IPS-NIHi11 (cell line): ENCODE measurements around the gene FAS.
"Not testable (repeated sequence)": the region's sequence is repeated elsewhere in the genome, so short reads cannot be mapped to it uniquely, and the experiment has no call there.

Experiments used
- DNase-seq: peaks from one replicate; pipeline ENCODE4 v3.0.0; 2012; ENCODE audit warnings: mixed read lengths, low spot score

The FAS gene

DNA sequence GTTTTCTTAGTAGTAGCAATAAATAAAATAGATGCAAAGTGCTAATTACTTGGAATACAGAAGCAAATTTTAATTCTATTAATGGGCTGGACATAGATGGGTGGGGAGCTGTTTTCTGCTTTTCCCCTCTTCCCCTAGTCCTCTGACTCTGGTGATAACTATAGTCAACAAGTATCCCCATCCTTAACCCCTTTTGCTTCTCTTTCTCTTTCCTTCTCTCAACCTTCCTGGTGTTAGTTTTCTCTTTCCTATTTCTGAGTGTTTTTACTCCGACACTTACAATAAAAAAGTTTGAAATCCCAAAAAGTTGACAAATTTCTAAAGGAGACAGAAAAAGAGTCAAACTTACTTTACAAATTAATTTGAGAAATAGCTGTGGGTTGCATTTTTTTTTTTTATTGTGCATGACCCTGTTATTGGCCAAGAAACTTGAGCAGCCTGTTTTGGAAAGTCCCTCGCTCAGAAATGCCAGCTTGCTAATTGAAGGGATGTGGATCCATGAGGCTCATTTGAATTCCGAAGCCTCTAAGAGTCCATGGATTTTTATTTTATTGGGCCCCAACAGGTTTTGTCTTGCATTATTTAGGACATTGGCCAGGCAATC, 2.4 kb downstream of the FAS start:
- no peak for DNase-seq

DNA sequence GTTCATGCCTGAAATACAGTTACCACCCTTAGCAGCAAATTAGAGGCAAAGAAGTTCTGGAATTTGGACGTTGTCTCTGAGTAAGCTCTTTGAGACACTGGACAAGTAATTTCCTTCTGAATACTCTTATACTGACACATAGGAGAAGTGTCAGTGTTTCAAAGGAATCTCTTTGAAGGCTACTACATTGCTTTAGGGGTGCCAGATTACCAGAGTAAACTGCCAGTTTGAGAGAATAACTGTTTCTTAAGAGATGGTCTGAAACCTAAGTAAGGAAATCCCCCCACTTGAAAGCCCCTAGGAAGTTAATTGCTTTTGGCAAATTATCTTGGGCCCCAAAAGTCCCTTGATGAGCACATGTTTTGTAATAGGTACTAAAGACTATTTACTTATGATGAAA, 3.4 kb downstream of the FAS start:
- no peak for DNase-seq

DNA sequence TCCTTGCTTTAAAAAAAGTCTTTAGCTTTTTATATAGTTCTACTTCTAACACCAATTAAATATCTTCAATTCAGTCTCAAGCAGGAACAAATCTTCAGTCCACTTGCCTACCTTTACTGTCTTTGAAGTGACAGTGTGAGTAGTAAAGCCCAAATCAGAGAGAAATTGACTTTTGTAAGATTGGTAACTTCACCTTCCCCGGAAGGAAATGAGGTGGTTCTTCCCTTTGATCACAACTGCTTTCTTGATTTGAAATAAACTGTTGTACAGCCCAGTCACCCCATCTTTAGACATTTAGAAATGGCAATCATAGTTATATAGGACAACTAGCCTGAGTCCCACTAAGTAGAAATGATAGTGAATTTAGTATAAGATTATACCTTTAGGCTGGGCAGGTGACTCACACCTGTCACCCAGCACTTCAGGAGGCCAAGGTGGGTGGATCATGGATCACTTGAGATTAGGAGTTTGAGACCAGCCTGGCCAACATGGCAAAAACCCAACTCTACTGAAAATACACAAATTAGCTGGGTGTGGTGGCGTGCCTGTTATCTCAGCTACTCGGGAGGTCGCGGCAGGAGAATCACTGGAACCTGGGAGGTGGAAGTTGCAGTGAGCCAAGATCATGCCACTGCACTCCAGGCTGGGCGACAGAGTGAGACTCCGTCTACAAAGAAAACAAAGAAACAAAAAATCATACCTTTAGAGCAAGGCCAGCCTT, 4.7 kb downstream of the FAS start:
- DNase-seq = no peak

DNA sequence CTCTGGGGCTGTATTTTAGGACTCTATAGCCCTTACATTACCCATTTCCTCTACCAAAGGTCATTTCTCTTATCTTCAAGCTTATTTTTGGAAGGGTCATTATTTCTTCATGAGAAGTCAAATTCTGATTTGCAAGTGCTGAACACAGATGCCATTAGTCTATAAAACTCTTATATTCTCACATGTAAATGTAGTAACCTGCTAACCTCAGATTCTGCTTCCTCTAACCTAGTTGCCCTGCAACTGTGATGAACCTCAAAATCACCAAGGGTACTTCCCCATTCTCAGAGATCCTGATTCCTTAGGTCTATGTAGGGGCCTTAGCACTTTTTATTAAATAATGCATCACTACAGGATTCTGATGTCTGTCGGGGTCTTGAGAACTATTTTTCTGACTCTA, 6.3 kb downstream of the FAS start:
- no peak for DNase-seq

DNA sequence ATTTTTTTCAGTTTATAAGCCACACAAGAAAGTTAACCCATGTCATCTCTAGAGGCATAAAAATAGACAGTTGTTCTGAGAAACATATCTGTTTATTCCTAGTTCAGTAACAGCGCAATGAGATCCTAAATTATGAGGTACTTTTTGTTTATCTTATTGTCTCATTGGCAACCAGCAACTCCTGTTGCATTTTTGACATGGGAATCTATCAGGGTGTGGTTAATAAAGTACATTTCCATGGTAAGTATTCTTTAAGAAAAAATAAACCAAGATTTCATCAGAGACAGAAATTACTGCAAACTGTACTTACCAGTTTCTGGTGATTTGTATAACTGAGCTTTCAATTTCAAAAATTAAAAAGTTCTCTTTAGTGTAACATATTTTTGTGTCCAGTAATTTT, 9.0 kb downstream of the FAS start:
- no peak for DNase-seq

DNA sequence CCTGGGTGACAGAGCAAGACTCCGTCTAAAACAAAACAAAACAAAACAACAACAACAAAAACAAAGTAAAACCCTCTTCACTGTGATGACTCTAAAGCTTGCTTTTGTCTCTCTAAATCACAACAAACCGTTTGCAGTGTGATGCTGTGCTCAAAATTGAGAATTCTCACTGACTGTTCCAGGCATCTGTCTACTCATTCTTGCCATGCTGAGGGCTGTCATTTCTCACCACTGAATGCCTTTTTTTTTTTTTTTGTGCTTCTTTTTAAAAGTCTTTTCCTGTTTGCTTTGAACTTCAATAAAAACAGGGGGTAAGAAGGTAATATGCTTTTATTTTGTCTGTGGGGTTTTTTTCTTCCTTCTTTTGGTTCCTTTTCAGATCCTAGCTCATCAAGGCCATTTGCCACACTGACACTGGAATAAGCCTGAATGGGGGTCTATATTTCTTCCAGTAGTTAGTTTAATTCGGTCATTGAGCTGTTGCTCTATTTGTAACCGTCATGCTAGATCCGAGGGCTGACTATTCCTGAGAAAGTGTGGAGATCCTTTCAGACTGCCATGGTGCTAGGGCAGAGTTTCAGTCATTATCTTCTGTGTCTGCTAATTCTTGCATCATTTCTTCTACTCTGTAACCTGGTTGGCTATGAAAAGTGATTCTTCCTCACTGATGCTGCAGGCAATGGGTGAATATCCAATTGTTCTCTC, 10.6 kb downstream of the FAS start:
- DNase-seq = no peak

DNA sequence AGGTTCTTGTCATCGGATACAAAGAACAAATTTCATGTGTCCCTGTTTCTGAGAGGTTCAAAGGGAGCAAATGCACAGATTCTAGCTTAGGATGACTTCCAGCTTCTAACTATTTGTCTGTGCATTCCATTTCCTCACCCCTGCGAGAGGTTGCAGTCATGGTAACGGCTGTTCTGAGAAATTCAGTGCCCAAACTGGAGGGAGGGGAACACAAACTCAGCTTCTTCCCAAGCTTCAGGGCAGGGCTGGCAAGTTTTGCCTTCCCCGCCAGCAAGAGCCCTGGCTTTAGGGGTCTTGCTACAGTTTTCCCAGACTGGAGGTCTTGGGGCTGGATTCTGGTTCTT, 11.1 kb downstream of the FAS start:
- DNase-seq = no peak

DNA sequence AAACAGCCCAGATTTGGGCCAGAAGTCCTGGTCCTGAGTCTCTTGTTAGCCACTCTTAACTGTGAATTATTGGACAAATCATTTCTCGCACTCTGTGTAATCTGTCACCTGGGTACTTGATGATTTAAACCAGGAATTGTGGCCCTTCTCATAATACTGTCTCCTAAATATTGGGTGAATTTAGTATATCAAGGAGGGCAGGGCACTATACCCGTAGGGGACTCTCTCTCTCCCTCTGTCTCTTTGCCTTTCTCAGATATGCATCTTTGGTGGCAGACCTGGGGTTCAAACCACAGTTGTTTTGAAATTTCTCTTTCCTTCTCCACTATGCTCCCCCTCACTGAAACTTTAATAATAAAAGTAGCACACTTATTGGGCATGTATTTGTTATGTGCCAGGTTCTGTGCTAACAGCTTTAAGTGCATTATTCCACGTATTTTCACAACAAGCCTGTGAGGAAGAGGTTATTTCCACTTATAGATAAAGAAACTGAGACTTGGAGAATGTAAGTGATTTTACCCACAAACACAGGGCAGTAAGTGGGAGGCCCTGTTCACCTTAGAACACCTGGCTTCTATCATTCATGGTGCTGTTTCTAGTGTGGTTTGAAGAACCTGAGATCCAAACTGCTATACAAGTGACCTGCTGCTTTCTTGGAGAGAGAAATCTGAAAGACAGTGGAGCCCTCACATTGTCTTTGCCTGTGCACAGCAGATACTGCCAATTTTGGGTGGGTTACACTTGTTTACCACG, 11.8 kb downstream of the FAS start:
- DNase-seq = no peak

DNA sequence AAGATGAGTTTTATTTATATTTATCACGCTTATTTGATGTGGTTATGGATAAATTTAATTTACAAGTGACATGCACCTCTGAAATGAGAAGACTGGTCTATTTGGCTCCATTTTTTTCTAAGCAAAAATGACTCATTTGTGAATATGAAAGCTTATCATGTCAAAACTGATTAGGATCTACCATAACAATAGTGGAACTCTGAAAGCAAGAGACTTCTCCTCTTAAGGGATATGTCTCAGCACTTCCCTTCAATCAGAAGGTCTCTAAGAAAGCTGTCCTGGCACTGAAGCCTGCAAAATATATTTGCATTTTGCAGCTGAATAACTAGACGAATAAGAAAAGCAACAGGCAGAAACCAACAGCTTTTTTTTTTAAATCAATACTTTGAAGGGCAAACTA, 12.7 kb downstream of the FAS start:
- DNase-seq = no peak

DNA sequence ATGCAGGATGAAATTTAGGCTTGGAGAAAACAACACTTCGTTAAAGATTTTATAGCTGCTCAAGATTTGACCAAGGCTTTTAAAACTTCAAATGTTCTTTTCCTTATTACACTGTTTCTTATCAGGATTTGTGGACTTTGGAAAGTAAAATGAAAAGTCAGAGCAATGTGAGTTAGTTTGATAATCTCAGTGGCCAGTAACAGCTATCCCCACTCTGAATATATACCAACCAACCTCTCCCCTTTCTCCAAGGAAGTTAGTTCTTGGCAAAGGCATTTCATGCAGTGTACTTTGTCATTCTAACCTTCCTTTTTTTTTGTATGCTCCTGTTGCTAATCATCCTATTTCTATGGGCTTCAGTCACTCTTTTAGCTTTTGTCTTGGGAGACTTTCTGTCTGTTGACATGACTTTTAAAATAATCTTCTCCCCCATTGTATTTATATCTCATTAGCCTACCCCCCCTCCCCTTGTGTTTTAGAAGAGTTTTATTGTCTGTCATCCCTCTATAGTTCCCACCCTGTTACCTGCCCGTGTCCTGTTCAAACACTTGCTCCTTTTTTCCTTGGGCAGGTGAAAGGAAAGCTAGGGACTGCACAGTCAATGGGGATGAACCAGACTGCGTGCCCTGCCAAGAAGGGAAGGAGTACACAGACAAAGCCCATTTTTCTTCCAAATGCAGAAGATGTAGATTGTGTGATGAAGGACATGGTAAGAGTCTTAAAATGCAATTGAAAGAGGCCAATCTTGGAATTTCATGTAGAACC, 16.7 kb downstream of the FAS start:
- DNase-seq = no peak

DNA sequence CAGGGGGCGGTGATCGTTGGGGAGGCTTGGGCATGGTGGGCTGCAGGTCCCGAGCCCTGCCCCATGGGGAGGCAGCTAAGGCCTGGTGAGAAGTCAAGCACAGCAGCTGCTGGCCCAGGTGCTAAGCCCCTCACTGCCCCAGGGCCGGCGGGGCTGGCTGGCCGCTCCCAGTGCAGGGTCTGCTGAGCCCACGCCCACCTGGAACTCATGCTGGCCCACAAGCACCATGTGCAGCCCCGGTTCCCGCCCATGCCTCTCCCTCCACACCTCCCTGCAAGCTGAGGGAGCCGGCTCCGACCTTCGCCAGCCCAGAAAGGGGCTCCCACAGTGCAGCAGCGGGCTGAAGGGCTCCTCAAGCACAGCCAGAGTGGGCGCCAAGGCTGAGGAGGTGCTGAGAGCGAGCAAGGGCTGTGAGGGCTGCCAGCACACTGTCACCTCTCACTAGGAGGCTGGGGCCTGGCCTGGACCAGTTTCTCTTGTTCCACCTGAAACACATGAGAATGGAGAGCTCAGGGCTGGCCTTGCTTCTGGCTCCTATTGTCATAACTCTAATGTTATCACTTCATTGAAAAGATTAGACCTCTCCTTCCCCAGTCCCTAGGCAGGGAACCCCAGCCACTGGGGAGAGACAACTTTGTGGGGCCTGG, 28.2 kb downstream of the FAS start:
- not testable (repeated sequence) for DNase-seq

DNA sequence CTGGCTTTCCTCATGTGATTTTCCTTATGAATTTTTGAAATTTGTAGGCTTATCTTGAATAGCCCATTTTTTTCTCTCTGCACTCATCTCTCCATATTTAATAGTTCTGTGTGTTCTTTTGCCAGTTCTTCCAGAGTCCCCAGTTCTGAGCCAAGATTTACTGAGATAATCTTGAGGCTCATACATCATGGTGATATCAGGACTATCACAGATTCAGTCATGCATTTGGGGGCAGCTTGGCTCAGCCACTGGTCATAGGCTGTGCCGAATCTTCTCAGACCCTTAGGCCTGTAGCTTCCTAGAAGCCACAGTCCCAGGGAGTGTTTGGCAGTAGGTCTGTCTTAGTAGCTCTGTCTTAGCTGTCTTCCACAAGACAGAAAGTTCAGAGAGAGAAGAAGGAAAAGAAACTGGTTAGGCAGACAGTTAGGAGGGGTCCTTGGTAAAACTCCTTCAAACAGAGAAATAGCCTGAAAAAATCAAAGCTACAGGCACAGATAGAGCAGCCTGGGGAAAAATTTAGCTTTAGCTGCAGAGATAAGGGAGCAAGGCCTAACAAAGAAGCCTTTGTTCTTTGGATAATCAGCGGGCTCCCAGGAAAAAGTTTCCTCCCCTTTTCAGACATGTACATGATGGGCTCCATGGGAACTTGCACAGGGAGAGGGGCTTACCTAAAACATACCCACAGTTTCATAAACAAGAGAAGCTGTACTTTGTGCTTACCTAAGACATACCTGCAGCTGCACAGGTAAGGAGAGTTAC, 29.1 kb downstream of the FAS start:
- no peak for DNase-seq

DNA sequence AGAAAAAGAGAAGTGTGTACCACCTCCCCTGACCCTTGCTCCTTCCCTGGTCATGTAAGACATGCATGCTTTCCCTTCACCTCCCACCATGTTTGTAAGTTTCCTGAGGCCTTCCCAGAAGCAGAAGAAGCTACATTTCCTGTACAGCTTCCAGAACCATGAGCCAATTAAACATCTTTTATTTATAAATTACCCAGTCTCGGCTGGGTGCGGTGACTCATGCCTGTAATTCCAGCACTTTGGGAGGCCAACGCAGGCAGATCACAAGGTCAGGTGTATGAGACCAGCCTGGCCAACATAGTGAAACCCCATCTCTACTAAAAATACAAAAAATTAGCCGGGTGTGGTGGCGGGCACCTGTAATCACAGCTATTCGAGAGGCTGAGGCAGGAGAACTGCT, 30.9 kb downstream of the FAS start:
- DNase-seq = not testable (repeated sequence)

DNA sequence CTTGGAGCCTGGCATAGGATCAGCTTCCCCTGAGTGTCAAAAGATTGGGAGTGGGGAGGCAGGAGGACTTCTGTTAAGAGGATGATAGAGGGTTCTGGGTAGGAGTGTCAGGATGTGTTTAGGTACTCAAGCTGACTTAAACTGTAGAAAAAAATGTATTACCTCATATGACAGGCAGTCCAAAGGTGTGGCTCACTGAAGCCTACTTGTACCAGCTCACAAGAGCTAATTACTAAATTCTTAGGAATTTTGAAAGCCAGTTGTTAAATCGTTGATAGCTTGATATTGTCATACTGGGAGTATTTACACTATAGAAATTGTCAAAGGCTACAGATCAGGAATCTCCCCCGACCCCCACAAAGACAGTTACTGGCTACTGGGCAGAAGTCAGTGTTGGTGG, 32.1 kb downstream of the FAS start:
- DNase-seq = no peak

DNA sequence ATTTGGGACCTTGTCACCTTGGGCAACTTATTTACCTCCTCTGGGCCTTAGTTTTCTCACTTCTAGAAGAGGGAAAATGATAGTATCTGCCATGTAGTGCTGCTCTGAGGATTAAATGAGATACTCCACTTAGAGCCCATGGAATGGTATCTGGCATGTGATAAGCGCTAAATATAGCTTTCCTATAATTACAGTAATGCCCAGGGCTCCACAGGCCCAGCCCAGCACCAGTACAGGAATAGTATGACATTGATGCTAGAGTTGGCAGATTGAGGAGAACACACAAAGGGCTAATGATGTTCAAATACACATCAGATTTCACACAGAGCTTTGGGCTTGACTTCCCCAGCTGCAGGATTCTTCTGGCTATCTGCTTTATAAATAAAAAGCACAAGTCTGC, 34.9 kb downstream of the FAS start:
- DNase-seq = no peak

DNA sequence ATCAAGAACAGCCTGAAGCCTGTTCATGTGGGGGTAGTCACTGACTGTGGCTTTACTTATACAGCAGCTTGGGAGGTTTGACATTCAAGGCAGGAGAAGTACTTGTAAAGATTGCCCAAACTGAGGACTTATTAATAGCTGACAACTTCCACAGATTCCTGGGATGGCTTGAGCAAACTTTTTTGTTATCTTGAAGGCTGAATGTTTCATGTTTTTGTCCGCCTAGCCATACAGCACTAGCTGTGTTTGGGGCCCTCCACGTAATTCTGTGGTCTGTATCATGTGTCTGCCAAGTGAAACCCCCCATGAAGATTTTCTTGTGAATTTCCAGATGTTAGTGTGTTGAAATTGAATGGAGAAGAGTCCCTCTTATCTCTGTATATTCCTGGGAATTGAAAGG, 38.6 kb downstream of the FAS start:
- no peak for DNase-seq

DNA sequence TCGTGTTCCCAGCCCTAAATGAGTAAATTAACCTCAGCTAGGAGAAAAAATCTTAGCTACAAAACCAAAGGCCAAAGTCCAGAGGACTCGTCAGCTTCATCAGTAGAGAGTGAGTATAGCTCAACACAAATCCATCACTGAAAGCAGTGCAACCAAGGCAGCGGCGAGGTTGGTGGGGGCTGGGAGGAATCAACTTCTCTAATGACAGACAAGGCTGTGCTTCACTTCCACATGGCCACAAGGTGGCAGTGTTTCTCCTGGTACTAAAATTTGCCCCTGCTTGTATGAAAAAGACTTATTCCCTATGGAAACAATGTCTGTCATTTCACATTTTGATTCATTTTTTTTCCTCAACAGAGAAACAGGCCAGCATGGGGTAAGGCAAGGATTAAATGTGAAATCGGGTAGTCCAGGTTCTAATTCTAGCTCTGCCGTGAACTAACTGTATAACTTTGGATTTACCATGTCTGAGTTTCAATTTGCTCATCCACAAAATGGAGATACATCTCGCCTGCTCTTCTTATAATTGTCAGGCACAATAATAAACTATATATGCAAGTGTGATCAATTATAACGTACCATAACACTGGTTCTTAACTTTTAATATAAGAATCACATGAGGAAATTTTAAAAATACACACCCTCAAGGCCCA, 39.3 kb downstream of the FAS start:
- DNase-seq = peak; percentile 62

DNA sequence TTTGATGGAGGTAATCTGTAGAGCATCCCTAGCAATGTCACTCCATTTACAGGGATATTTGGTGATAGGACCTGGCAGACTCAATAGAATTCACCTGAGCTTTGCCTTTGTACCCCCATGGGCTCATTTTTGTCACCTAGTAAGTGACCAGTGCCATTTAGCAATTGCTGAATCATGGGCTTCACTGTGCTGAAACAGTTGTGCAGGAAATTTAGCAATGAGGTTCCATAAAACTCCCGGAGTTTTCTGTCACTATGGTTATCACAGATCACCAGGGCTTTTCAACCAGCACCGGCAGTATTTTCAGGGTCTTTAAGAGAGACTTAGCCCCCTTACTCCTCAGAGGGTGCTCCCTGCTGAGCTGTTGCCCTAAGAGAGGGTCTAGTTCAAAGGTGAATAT, 40.2 kb downstream of the FAS start:
- DNase-seq = no peak

DNA sequence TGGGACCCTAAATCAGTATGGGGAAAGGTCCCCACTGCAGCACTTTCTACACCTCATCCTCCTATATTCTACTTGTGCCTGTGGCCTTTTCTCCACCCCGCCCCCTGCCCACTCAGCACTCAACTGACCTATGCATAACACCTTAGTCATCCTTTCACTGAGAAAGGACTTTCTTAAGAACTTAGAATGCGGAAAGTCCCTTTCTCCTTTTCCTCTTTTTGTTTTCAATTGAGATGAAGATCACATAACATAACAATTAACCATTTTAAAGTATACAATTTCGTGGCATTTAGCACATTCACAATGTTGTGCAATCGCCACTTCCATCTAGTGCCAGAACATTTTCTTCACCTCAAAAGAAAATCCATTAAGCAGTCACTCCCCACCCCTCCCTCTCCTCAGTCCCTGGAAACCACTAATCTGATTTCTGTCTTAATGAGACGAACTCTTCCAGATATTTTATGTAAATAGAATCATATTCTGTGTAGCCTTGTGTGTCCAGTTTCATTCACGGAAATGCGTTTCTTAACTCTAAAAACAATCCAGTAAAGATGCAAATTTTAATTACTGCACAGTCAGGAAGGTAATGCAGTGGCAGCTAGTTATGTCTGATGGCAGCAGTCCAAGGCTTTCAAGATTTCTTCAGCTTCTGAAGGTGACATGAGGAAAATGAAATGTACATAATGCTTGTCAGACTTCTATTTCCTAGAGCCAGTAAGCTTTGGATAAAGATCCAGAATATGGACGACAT, 41.7 kb downstream of the FAS start:
- peak; percentile 10 for DNase-seq

DNA sequence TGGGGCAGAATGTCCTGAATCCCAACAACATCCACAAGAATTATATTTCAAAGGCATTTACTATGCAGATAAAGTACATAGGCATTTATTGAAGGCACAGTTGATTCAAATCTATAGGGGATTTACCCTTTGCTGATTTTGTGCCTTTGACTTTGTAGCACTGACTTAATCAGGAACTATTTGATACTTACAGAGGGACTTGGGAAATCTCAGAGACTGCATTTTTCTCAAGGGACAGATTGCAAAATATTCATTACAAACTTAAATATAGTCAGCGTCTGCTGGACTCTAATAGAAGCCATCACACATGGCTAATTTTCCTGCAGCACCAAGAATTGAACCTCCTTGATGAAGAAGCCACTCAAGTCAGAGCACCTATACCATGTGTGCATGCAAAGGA, 44.9 kb downstream of the FAS start:
- no peak for DNase-seq
